HG02938 (cell line): ENCODE measurements around the gene ATG9B.

Experiments used
- ATAC-seq: cut with Tn5 transposase; IDR thresholded peaks from one replicate; pipeline ENCODE4 v1.9.1; 2021; ENCODE audit warnings: mild to moderate bottlenecking, moderate library complexity; ENCODE audit not compliant: unreplicated experiment

ATG9B gene, protein sequence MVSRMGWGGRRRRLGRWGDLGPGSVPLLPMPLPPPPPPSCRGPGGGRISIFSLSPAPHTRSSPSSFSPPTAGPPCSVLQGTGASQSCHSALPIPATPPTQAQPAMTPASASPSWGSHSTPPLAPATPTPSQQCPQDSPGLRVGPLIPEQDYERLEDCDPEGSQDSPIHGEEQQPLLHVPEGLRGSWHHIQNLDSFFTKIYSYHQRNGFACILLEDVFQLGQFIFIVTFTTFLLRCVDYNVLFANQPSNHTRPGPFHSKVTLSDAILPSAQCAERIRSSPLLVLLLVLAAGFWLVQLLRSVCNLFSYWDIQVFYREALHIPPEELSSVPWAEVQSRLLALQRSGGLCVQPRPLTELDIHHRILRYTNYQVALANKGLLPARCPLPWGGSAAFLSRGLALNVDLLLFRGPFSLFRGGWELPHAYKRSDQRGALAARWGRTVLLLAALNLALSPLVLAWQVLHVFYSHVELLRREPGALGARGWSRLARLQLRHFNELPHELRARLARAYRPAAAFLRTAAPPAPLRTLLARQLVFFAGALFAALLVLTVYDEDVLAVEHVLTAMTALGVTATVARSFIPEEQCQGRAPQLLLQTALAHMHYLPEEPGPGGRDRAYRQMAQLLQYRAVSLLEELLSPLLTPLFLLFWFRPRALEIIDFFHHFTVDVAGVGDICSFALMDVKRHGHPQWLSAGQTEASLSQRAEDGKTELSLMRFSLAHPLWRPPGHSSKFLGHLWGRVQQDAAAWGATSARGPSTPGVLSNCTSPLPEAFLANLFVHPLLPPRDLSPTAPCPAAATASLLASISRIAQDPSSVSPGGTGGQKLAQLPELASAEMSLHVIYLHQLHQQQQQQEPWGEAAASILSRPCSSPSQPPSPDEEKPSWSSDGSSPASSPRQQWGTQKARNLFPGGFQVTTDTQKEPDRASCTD

DNA sequence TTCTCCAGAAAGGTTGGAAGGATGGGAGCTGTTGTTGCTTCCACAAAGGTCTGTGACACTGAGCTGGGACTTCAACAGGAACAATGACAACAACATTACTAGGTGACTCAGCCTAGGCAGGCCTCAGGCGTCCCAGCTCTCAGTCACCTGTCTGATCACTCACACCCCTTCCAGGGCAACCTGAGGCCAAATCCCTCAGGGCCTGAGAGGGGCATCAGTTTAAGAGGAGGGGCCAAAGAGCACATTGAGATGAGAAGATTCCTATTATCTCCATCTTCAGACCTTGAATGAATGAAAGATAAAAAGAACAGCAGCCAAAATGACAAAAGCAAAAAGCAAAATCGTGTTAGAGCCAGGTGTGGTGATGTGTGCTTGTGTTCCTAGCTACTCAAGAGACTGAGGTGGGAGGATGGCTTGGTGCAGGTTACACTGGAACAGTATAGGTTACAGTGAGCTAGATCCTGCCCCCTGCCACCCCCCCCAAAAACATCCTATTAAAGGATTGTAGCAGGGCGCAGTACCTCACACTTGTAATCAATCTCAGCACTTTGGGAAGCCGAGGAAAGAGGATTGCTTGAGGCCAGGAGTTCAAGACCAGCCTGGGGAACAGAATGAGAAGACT lies at the start of gene ATG9B:
Gene ATG9B, minus strand, starts transcription at position 60 of the 622 bp plus-strand sequence. CDS start 71 bp downstream, outside the sequence.
- no peak for ATAC-seq

DNA sequence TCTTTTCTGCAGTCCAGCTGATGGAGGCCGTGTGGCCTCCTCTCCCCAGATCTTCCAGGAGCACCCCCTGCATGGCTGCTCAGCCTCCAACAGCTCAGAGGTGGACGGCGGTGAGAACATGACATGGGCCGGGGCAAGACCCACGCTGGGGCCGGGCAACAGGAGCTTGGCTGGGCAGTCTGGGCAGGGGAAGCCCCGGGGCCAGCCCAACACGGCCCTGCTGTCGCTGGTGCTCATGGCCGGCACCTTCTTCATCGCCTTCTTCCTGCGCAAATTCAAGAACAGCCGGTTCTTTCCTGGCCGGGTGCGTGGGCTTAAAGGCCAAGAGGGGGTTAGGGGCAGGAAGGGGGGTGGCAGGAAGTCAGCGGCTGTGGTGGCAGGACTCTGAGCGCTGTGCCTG lies 49.7 kb upstream of the ATG9B start:
- ATAC-seq: no peak

DNA sequence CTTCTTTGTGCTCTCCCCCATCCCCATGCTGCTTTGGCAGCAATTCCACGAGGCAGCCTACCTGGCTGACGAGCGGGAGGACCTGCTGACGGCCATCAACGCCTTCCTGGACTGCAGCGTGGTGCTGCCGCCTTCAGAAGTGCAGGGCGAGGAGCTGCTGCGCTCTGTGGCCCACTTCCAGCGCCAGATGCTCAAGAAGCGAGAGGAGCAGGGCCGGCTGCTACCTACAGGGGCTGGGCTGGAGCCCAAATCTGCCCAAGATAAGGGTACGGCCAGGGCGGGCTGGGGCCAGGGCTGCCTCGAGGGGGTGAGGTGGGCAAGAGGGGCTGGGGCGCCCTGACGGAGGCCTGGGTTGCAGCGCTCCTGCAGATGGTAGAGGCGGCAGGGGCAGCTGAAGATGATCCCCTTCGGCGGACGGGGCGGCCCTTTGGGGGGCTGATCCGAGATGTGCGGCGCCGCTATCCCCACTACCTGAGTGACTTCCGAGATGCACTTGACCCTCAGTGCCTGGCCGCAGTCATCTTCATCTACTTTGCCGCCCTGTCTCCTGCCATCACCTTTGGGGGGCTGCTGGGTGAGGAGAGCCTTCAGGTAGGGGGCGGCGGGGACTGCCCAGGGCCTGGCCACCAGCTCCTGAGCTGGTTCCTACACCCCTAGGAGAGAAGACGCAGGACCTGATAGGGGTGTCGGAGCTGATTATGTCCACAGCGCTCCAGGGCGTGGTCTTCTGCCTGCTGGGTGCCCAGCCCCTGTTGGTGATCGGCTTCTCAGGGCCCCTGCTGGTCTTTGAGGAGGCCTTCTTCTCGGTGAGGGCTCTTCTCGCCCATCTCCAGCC lies 47.0 kb upstream of the ATG9B start:
- ATAC-seq: no peak

DNA sequence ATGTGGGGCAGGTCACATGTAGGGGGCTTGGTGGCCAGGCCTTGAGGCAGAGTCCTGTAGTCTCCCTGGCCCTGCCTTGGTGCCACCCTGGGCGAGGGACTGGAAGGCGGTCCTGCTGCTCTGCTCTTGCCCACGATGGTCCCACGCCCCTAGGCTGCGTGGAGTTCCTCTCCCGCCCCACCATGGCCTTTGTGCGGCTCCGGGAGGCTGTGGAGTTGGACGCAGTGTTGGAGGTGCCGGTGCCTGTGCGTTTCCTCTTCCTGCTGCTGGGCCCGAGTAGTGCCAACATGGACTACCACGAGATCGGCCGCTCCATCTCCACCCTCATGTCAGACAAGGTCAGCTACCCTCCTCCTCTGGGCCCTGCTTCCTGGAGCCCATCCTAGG lies 46.3 kb upstream of the ATG9B start:
- ATAC-seq: no peak

DNA sequence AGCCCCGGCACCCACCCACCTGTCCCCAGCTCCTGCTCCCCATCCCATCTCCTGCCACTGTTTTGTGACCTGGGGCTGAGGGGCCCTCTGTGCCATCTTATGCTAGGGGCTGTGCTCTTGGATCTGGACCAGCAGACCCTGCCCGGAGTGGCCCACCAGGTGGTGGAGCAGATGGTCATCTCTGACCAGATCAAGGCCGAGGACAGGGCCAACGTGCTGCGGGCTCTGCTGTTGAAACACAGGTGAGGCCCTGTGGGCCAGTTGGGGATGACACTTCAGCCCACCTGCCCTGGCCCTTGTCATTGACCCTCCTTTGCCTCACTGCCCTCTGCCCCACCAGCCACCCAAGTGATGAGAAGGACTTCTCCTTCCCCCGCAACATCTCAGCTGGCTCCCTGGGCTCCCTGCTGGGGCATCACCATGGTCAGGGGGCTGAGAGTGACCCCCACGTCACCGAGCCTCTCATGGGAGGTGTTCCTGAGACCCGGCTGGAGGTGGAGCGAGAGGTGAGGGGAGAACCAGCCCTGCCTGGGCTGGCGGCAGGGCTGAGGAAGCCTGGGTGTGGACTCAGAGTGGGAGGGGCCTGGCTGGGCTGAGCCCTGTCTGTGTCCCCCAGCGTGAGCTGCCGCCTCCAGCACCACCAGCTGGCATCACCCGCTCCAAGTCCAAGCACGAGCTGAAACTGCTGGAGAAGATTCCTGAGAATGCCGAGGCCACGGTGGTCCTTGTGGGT lies 45.7 kb upstream of the ATG9B start:
- no peak for ATAC-seq

DNA sequence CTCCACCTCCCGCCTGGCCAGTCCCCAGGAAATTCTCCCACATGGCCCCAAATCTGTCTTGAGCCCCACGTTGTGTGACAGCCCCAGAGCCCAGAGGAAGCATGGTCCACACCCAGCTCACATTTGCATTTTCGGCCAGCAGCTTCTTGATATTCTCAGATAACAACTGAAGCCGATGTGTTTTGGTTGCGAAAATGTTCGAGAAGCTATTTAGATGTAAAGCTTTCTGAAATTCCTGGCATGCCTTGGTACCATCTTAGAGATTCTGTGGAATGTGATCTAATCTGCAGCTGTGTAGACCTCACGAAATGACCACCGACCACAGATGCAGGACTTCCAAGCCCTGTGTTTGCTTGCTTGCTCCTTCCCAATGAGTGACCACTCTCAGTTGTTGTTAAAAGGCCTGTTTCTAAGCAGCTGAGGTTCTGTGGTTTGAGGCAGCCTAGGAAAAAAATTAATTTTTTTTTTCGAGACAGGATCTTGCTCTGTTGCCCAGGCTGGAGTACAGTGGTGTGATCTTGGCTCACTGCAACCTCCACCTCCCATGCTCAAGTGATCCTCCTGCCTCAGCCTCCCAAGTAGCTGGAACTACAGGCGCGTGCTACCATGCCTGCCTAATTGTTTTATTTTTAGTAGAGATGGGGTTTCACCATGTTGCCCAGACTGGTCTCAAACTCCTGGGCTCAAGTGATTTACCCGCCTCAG lies 43.9 kb upstream of the ATG9B start:
- ATAC-seq: no peak

DNA sequence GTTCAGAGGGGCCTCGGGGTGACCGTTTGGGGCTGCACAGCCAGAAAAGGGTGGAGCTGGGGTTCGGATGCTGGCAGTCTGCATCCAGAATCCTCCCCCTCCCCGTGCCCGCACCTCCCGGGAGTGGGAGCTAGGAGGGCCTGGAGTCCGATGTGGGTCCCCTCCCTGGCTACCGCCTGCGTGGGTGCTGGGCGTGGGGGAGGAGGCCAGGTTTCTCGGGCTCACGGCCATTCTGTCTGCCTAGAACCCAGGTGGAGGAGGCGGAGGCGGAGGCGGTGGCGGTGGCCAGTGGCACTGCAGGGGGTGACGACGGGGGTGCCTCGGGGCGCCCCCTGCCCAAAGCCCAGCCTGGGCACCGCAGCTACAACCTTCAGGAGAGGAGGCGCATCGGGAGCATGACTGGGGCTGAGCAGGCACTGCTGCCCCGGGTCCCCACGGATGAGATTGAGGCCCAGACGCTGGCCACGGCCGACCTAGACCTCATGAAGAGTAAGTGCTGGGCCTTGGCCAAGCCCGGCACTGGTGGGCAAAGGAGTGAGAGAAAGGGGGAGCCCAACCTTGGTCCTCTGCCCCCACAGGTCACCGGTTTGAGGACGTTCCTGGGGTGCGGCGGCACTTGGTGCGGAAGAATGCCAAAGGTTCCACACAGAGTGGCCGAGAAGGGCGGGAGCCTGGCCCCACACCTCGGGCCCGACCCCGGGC lies 42.1 kb upstream of the ATG9B start:
- no peak for ATAC-seq

DNA sequence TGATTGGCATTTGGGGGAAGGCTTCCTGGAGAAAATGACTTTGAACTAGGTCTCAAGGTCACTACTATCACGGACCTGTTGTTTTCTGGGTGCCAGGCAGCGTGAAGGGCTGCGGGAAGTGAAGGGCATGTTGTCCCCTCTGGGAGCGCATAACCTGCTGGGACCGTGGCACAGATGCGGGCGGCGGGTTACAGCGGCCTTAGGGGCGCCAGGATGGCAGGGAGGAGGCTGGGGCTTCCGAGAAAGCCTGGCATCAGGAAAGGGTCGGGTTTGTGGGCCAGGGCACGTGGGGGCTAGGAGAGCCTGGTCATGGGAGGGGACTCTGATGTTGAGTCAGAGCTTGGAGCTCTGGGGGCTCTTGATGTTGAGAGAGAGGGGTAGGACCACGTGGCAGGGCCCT lies 41.2 kb upstream of the ATG9B start:
- ATAC-seq: no peak

DNA sequence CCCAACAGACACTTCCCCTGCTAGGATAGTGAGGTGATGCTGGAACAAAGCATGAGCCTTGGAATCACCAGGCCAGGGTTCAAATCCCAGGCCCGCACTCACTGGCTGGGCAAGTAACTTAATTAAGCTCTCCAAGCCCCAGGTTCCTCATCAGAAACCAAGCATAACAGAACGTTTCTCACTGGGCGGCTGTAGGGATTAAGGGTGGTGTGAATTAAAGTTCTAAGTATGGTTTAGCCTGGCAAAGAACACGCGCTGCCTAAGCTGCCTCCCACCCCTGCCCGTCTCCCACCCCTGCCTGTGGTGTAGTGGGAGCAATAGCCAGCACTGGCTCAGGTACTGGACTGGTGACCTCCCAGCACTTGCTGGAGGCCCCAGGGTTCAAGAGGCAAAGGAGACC lies 40.7 kb upstream of the ATG9B start:
- no peak for ATAC-seq

DNA sequence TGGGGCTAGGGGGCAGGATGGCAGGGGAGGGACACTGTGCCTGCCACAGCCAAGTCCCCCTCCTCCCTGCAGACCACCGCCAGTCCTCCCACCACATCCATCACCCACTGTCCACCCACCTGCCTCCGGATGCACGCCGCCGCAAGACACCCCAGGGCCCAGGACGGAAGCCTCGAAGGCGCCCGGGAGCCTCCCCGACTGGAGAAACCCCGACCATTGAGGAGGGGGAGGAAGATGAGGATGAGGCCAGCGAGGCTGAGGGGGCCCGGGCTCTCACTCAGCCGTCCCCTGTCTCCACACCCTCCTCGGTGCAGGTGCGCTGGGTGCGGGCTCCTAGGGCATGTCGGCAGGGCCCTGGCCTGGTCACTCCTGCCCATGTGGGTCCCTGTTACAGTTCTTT lies 40.2 kb upstream of the ATG9B start:
- ATAC-seq: no peak

DNA sequence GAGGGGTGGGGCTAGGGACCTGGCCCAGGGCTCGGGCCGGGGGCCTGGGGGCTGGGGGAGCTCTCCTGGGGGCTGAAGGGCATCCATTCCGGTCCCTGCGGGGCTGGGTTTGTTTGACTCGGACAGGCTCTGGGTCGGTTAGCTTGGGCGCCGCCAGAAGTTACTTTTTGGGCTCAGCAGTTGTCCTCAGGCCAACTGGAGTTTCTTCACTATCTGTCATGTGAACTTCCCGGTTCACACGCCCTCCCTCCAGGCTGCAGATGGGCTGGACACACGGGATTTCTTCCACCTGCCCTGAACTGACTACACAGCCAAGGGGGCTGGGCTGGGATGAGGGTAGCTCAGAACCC lies 38.9 kb upstream of the ATG9B start:
- no peak for ATAC-seq

DNA sequence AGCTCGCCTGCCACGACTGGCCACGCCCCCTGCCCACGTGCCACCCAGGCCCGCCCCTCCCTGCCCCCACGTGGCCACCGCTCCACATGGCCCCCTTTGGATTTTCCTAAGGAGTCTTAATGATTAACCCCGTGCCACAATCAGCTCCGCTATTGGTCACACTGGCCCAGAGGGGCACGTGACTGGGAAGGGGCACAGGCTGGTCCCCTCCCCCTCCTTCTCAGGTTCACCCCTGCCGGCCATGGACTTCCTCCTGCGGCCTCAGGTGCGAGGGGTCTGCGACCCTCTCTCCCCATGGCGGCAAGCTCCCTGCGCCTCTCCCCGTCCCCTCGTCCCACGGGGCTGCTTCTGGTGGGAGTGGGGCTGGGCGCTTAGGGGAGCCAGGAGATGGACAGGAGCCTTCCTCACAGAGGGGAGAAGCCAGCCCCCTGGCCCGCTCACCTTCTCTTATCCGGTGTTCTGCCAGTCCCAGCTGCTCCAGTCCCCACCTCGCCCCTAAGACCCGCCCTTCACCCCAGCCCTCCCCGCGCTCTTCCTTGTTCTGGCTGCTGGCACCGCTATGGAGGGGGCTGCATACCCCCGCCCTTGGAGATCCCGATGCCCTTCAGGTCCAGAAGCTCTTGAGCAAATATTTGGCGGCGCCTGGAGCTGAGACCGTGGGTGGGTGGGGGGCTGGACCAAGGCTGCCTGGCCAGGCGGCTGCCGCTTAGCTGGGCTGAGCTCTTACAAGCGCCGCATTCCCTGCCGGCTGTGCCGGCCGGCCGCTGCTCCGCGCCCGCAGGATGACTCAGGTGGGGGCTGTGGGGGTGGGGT lies 38.3 kb upstream of the ATG9B start:
- ATAC-seq: no peak

DNA sequence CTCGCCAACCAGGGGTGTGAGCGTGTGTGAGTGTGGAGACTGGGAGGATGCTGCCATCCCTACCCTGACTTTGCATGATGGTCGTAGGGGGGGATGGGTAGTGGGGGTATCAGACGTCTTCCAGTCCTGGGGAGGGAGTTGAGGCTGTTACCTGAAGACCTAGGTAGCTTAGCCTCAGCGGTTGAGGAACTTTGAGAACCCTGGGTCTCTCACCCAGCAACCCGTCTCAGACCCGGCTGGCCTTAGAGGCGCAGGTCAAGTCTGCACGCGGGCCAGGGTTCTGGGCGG lies 37.8 kb upstream of the ATG9B start:
- ATAC-seq: no peak

DNA sequence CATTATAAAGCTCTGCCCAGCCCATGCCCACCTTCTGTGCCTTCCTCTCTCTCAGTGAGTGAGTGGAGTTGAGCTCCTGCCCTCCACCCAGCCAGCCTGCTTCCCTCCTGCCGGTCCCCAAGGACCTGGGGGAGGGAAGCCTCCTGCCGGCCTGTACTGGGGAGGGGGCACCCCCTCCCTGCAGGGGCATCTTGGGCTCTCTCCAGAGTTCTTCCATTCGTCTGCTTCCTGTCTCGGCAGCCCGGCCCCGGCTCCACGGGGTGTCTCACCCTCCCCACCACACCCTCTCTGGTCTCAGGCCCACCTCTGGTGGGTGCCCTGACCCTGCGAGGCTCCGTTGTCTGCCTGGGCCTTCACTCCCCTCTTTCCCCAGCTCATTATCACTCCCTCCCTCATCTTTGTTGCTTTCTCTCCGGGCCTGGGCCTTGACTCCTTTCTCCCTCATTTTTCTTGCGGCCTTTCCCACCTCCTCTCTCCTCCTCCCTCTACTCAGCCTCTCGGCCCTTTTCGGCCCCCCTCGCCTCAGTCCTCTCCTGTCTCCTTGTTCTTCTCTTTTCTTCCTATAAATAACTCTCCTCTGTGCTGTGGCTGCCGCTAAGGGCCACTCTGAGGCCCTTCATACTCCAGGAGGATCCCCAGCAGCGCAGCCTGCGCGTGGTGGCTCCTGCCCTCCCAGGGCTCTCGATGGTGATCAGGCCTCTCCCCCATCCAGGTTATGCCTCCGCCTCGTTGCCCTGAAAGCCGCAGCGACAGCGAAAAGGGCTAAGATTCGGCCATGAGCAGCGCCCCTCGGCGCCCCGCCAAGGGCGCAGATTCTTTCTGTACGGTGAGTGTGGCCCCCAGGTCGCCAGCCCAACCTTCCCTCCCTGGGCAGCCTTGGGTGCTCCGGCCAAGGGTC lies 37.2 kb upstream of the ATG9B start:
- no peak for ATAC-seq

DNA sequence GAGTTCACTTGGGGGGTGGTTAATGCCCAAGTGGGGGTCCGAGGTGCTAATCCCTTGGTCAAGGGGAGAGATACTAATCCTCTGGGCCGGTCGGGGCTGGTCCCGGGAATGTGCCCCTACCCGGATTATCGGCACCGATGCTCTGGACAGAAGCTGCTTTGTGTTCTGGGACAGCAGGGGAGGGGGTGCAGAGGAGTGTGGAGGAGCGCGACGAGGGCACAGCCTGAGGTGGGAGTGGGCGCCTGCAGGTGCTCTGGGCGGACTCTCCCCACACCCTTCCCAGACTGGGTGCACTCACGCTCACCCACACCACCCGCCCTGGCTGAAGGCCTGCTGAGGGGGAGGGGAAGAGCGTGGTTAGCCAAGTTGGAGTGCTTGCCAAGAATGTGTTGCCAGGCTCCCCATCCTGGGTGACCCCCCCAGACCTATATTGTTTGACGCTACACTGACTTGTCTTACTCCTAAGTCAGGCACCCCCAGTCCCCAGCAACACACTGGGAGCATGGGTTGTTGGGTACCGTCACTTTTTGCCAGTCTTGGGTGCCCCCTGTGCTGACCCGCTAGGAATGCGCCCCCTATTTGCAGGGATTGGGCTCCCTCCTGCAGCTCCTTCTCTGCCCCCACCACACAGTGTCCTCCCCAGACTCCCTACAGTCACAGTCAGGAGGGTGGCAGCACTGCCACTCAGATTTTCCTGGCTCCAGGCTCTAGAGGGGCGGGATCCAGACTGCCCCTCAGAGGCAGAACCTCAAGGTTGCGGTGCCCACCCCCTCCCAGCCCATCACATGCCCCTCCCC lies 36.3 kb upstream of the ATG9B start:
- no peak for ATAC-seq

DNA sequence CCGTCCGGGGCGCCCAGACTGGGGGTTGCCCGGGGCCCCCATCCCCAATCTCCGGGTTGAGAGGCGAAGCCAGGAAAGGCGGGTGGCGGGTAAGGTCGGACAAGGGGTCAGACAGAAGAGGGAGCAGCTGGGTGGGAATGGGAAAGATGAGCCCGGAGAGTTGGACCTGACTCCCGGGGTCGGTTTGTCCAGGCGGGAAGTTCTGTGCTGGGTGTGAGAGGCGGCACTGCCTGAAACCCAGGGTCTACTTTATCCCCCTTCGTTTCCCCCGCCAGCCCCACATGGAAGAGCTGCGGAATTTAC lies 35.8 kb upstream of the ATG9B start:
- ATAC-seq: no peak
